ENCODE results near the gene ARL6IP5.
A peak's percentile ranks its signal among the peaks of the same experiment; 100 is the strongest.

Gene ARL6IP5

GRCh38 chr3:69094467-69095205 is 9.9 kb downstream of the ARL6IP5 start:
- no peak overlapping the region for H3K4me3 ChIP-seq (ENCODE audit: low read depth, low read length)
- H3K36me3 ChIP-seq (ENCODE audit: control insufficient read depth in 1 of 2, insufficient read depth in 2 of 2, low read length in 2 of 2) = no peaks in the 10 kb centered on the region
- H3K79me1 ChIP-seq (ENCODE audit: low read length) = no peaks in the 10 kb centered on the region
- H2BK12ac ChIP-seq (ENCODE audit: low read length) = no peak overlapping the region
- peak in 1 of 2 donors; percentile 20 for DNase-seq
- no peak overlapping the region for H3K23ac ChIP-seq (ENCODE audit: low read length)
- H3K9ac ChIP-seq (ENCODE audit: low read length) = no peak overlapping the region
- no peak overlapping the region for H2BK120ac ChIP-seq (ENCODE audit: insufficient read depth, low read length, poor library complexity)
- no peak overlapping the region for H3K18ac ChIP-seq (ENCODE audit: low read length)
- H4K12ac ChIP-seq (ENCODE audit: low read depth, low read length) = no peak overlapping the region
- H4K8ac ChIP-seq (ENCODE audit: low read depth, low read length) = no peak overlapping the region
- no peak overlapping the region for H2AK5ac ChIP-seq (ENCODE audit: low read length)
- peaks cover 7 to 11% of the 10 kb centered on the region in 2 experiments for H3K4me1 ChIP-seq (ENCODE audit: control insufficient read depth in 1 of 2, insufficient read depth in 2 of 2, low read length in 2 of 2)
- no peak overlapping the region for H3K14ac ChIP-seq (ENCODE audit: low read length)
- no peaks in the 10 kb centered on the region for H3K27me3 ChIP-seq (ENCODE audit: insufficient read depth, low read length)
- no peaks in the 10 kb centered on the region for H3K79me2 ChIP-seq (ENCODE audit: control insufficient read depth, insufficient read depth, low read length, poor library complexity)
- H4K91ac ChIP-seq (ENCODE audit: low read depth, low read length) = no peak overlapping the region
- no peak overlapping the region for H3K27ac ChIP-seq (ENCODE audit: low read depth, low read length)
- WGBS (ENCODE audit: extremely low coverage, insufficient coverage, insufficient read length) = no CpG with 5 or more reads among the region's 8 CpGs
- no peak overlapping the region for H3K4me2 ChIP-seq (ENCODE audit: low read length)
- no peak overlapping the region for H2BK5ac ChIP-seq (ENCODE audit: low read depth, low read length, poor library complexity)
- no peaks in the 10 kb centered on the region for H3K9me3 ChIP-seq (ENCODE audit: insufficient read depth, low read depth, low read length)
- no peak overlapping the region for H3K4ac ChIP-seq (ENCODE audit: low read depth, low read length)
- no peak overlapping the region for H2AFZ ChIP-seq (ENCODE audit: insufficient read depth, low read length, poor library complexity)

- H3K4me2 ChIP-seq (ENCODE audit: low read length) = no peak overlapping the region
- WGBS (ENCODE audit: extremely low coverage, insufficient coverage, insufficient read length) = no CpG with 5 or more reads among the region's 5 CpGs
- no peak overlapping the region for H2BK12ac ChIP-seq (ENCODE audit: low read length)
- no peaks in the 10 kb centered on the region for H3K27me3 ChIP-seq (ENCODE audit: insufficient read depth, low read length)
- H3K4me3 ChIP-seq (ENCODE audit: low read depth, low read length) = no peak overlapping the region
- H3K79me2 ChIP-seq (ENCODE audit: control insufficient read depth, insufficient read depth, low read length, poor library complexity) = no peaks in the 10 kb centered on the region
- no peak overlapping the region for H2AFZ ChIP-seq (ENCODE audit: insufficient read depth, low read length, poor library complexity)
- no peak overlapping the region for H4K12ac ChIP-seq (ENCODE audit: low read depth, low read length)
- peaks cover 5 to 8% of the 10 kb centered on the region in 2 experiments for H3K4me1 ChIP-seq (ENCODE audit: control insufficient read depth in 1 of 2, insufficient read depth in 2 of 2, low read length in 2 of 2)
- H3K23ac ChIP-seq (ENCODE audit: low read length) = no peak overlapping the region
- no peak overlapping the region for H4K8ac ChIP-seq (ENCODE audit: low read depth, low read length)
- H3K9ac ChIP-seq (ENCODE audit: low read length) = no peak overlapping the region
- no peak overlapping the region for H3K14ac ChIP-seq (ENCODE audit: low read length)
- H3K18ac ChIP-seq (ENCODE audit: low read length) = no peak overlapping the region
- no peak overlapping the region for H3K4ac ChIP-seq (ENCODE audit: low read depth, low read length)
- H2BK5ac ChIP-seq (ENCODE audit: low read depth, low read length, poor library complexity) = no peak overlapping the region
- no peaks in the 10 kb centered on the region for H3K79me1 ChIP-seq (ENCODE audit: low read length)
- no peak overlapping the region for H2AK5ac ChIP-seq (ENCODE audit: low read length)
- H4K91ac ChIP-seq (ENCODE audit: low read depth, low read length) = no peak overlapping the region
- no peak for DNase-seq
- no peaks in the 10 kb centered on the region for H3K36me3 ChIP-seq (ENCODE audit: control insufficient read depth in 1 of 2, insufficient read depth in 2 of 2, low read length in 2 of 2)
- H3K9me3 ChIP-seq (ENCODE audit: insufficient read depth, low read depth, low read length) = no peaks in the 10 kb centered on the region
- H3K27ac ChIP-seq (ENCODE audit: low read depth, low read length) = no peak overlapping the region
- H2BK120ac ChIP-seq (ENCODE audit: insufficient read depth, low read length, poor library complexity) = no peak overlapping the region
Observed at GRCh38 chr3:69095636-69096035, 10.9 kb downstream of the ARL6IP5 start.

- no peak overlapping the region for H3K4ac ChIP-seq (ENCODE audit: low read depth, low read length)
- no peak overlapping the region for H4K12ac ChIP-seq (ENCODE audit: low read depth, low read length)
- H3K79me2 ChIP-seq (ENCODE audit: control insufficient read depth, insufficient read depth, low read length, poor library complexity) = no peaks in the 10 kb centered on the region
- peaks cover 2 to 6% of the 10 kb centered on the region in 2 experiments for H3K4me1 ChIP-seq (ENCODE audit: control insufficient read depth in 1 of 2, insufficient read depth in 2 of 2, low read length in 2 of 2)
- no peak overlapping the region for H3K4me3 ChIP-seq (ENCODE audit: low read depth, low read length)
- H2BK12ac ChIP-seq (ENCODE audit: low read length) = no peak overlapping the region
- H3K79me1 ChIP-seq (ENCODE audit: low read length) = peaks cover 1% of the 10 kb centered on the region
- no peak overlapping the region for H3K14ac ChIP-seq (ENCODE audit: low read length)
- H3K36me3 ChIP-seq (ENCODE audit: control insufficient read depth in 1 of 2, insufficient read depth in 2 of 2, low read length in 2 of 2) = no peaks in the 10 kb centered on the region
- H3K27me3 ChIP-seq (ENCODE audit: insufficient read depth, low read length) = no peaks in the 10 kb centered on the region
- no peak for DNase-seq
- no peak overlapping the region for H2BK5ac ChIP-seq (ENCODE audit: low read depth, low read length, poor library complexity)
- no peak overlapping the region for H2BK120ac ChIP-seq (ENCODE audit: insufficient read depth, low read length, poor library complexity)
- no peak overlapping the region for H3K9ac ChIP-seq (ENCODE audit: low read length)
- WGBS (ENCODE audit: extremely low coverage, insufficient coverage, insufficient read length) = no CpG with 5 or more reads among the region's 5 CpGs
- no peak overlapping the region for H3K18ac ChIP-seq (ENCODE audit: low read length)
- no peak overlapping the region for H3K23ac ChIP-seq (ENCODE audit: low read length)
- H4K8ac ChIP-seq (ENCODE audit: low read depth, low read length) = no peak overlapping the region
- no peak overlapping the region for H2AK5ac ChIP-seq (ENCODE audit: low read length)
- no peaks in the 10 kb centered on the region for H3K9me3 ChIP-seq (ENCODE audit: insufficient read depth, low read depth, low read length)
- H4K91ac ChIP-seq (ENCODE audit: low read depth, low read length) = no peak overlapping the region
- no peak overlapping the region for H2AFZ ChIP-seq (ENCODE audit: insufficient read depth, low read length, poor library complexity)
- no peak overlapping the region for H3K27ac ChIP-seq (ENCODE audit: low read depth, low read length)
- H3K4me2 ChIP-seq (ENCODE audit: low read length) = no peak overlapping the region
Observed at GRCh38 chr3:69096299-69096698, 11.6 kb downstream of the ARL6IP5 start.

- Histone ChIP-seq H3K4me2 (ENCODE audit: low read length) (no peak overlapping the region), H3K79me2 (ENCODE audit: control insufficient read depth, insufficient read depth, low read length, poor library complexity) (no peaks in the 10 kb centered on the region), H3K27ac (ENCODE audit: low read depth, low read length) (no peak overlapping the region), H3K23ac (ENCODE audit: low read length) (no peak overlapping the region), H2BK12ac (ENCODE audit: low read length) (no peak overlapping the region), H3K14ac (ENCODE audit: low read length) (no peak overlapping the region), H3K27me3 (ENCODE audit: insufficient read depth, low read length) (no peaks in the 10 kb centered on the region), H2BK120ac (ENCODE audit: insufficient read depth, low read length, poor library complexity) (no peak overlapping the region), H2AFZ (ENCODE audit: insufficient read depth, low read length, poor library complexity) (no peak overlapping the region), H3K36me3 (ENCODE audit: control insufficient read depth in 1 of 2, insufficient read depth in 2 of 2, low read length in 2 of 2) (peaks cover 2 to 5% of the 10 kb centered on the region in 2 experiments), H4K12ac (ENCODE audit: low read depth, low read length) (no peak overlapping the region), H2BK5ac (ENCODE audit: low read depth, low read length, poor library complexity) (no peak overlapping the region), H3K4me3 (ENCODE audit: low read depth, low read length) (no peak overlapping the region), H3K79me1 (ENCODE audit: low read length) (peaks cover 4% of the 10 kb centered on the region), H3K4ac (ENCODE audit: low read depth, low read length) (no peak overlapping the region), H4K8ac (ENCODE audit: low read depth, low read length) (no peak overlapping the region), H4K91ac (ENCODE audit: low read depth, low read length) (no peak overlapping the region), H3K9ac (ENCODE audit: low read length) (peak overlapping the region; percentile 5), H2AK5ac (ENCODE audit: low read length) (no peak overlapping the region), H3K4me1 (ENCODE audit: control insufficient read depth in 1 of 2, insufficient read depth in 2 of 2, low read length in 2 of 2) (peaks cover 6 to 8% of the 10 kb centered on the region in 2 experiments), H3K18ac (ENCODE audit: low read length) (no peak overlapping the region), H3K9me3 (ENCODE audit: insufficient read depth, low read depth, low read length) (no peaks in the 10 kb centered on the region)
- no CpG with 5 or more reads among the region's 9 CpGs for WGBS (ENCODE audit: extremely low coverage, insufficient coverage, insufficient read length)
- DNase-seq = no peak
Observed at GRCh38 chr3:69097407-69098086, 12.8 kb downstream of the ARL6IP5 start.

Measured in trophoblast cell (in vitro differentiated cells and primary cell).